ENCODE data around the gene RAB26. TPM values are rescaled to one million over a fixed set of nuclear protein-coding genes. Genes with fewer than 3 reads are reported as not detected.

The RAB26 gene
- polyA plus RNA-seq, 3 donors from 2014 or later: 0.34 to 1.4 TPM; not detected in 1

DNA sequence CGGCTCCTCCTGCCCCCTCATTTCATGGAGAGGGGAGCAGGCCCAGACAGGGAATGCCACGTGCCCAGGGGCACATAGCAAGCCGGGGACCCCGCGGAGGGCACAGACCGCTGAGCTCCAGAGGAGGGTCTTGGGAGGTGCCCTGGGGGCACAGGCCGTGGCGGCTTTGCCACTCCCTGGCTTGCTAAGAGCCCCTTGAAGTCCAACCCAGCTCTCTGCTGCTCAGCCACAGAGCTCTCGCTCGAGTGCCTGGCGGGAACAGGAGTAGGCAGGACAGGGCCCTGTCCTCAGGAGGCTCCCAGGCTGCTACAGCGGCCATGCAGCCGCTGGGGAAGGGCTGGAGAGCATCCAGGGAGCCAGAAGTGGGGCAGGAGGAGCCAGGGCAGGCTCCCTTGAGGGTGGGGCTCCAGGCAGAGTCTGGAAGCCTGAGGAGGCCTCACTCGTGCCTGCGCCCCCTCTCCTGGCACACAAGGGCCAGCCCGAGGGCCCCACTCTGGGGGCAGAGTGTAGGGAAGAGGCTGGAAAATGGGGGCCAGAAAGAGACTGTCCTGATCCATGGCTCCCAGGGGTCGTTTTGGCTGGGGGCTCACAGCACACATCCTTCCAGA lies 4.4 kb upstream of the RAB26 start:
- H3K9me3 Mint-ChIP-seq: no peaks in the 10 kb centered on the region
- peaks cover 0 to 5% (median 3%) of the 10 kb centered on the region in 3 donors for H3K27me3 Mint-ChIP-seq (ENCODE audit: low read depth in 3 of 3)
- no peak for DNase-seq

GRCh38 chr16:2145843-2146242 lies 2.6 kb upstream of the RAB26 start:
- H3K36me3 Mint-ChIP-seq: no peaks in the 10 kb centered on the region
- peaks cover under 1 to 6% of the 10 kb centered on the region in 2 donors for H3K4me1 Mint-ChIP-seq
- no peaks in the 10 kb centered on the region for H3K9me3 Mint-ChIP-seq
- DNase-seq: no peak
- no peak overlapping the region for H3K27ac Mint-ChIP-seq
- H3K4me3 Mint-ChIP-seq: no peak overlapping the region
- H3K27me3 Mint-ChIP-seq (ENCODE audit: low read depth in 3 of 3): no peaks in the 10 kb centered on the region

More for the DNA sequence above, 4.4 kb upstream of the RAB26 start:
- Mint-ChIP-seq H3K4me3 (no peak overlapping the region), H3K4me1 (peaks cover 4 to 10% of the 10 kb centered on the region in 2 donors), H3K36me3 (no peaks in the 10 kb centered on the region), H3K27ac (no peak overlapping the region)

GRCh38 chr16:2147378-2147777 lies 1.0 kb upstream of the RAB26 start:
- H3K36me3 Mint-ChIP-seq: no peaks in the 10 kb centered on the region
- H3K27me3 Mint-ChIP-seq (ENCODE audit: low read depth in 3 of 3): peaks cover 0 to 2% (median 0%) of the 10 kb centered on the region in 3 donors
- peak overlapping the region in 4 of 5 donors; percentile 33 to 54 (median 40) for H3K4me3 Mint-ChIP-seq
- H3K27ac Mint-ChIP-seq: no peak overlapping the region
- H3K9me3 Mint-ChIP-seq: no peaks in the 10 kb centered on the region
- no peak for DNase-seq
- H3K4me1 Mint-ChIP-seq: peaks cover 0 to 6% of the 10 kb centered on the region in 2 donors

DNA sequence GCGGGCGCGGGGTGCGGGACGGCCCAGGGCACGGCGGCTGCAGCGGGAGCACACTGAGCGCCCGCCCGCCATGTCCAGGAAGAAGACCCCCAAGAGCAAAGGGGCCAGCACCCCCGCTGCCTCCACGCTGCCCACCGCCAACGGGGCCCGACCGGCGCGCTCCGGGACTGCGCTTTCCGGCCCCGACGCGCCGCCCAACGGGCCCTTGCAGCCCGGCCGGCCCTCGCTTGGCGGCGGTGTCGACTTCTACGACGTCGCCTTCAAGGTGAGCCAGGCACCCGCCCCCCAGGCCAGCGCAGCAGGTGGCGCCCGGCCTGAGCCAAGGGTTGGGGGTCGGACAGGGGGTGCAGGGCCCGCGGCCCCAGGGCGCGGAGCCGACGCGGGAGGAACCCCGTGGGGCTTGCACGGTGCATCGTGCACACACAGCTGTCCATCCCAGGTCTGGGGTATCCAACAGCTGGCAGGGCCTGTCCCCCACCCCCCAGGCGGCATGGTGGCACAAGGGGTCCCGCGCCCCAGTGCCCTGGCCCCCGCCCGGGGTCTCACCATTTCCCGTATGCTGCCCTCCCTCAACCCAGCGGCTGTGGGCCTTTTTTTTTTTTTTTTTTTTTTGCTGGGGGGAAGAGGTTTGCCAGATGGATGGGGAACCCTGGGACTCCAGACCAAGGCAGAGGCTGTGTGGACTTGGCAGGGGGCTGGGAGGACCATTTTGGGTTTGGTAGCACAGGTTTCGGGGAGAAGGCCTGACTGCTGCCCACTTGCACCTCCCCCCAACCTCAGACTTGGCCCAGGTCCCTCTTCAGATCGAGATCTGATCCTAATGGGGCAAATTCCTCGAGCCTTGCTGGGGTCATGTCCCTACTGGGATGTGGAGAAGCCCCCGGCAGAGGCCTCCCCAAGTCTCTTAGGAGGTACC lies 547 bp downstream of the RAB26 start:
- Mint-ChIP-seq H3K4me3 (peak overlapping the region in 4 of 5 donors; percentile 54 to 68 (median 60)), H3K27me3 (ENCODE audit: low read depth in 3 of 3) (peaks cover 0 to 2% (median 0%) of the 10 kb centered on the region in 3 donors), H3K4me1 (peaks cover 10 to 16% of the 10 kb centered on the region in 2 donors), H3K36me3 (no peaks in the 10 kb centered on the region), H3K9me3 (no peaks in the 10 kb centered on the region), H3K27ac (no peak overlapping the region)
- DNase-seq: peak in 1 of 3 donors; percentile 15

GRCh38 chr16:2149630-2150417 lies 1.4 kb downstream of the RAB26 start:
- H3K27me3 Mint-ChIP-seq (ENCODE audit: low read depth in 3 of 3): peaks cover 0 to 4% (median 4%) of the 10 kb centered on the region in 3 donors
- peaks cover 19 to 25% of the 10 kb centered on the region in 2 donors for H3K4me1 Mint-ChIP-seq
- H3K9me3 Mint-ChIP-seq: no peaks in the 10 kb centered on the region
- no peak for DNase-seq
- peak overlapping the region in 2 of 5 donors; percentile 21 to 65 for H3K4me3 Mint-ChIP-seq
- H3K27ac Mint-ChIP-seq: no peak overlapping the region
- H3K36me3 Mint-ChIP-seq: no peaks in the 10 kb centered on the region

GRCh38 chr16:2150418-2151187 lies 2.2 kb downstream of the RAB26 start:
- no peak for DNase-seq
- H3K4me1 Mint-ChIP-seq: peaks cover 26 to 32% of the 10 kb centered on the region in 2 donors
- H3K4me3 Mint-ChIP-seq: no peak overlapping the region
- H3K36me3 Mint-ChIP-seq: no peaks in the 10 kb centered on the region
- H3K9me3 Mint-ChIP-seq: no peaks in the 10 kb centered on the region
- H3K27me3 Mint-ChIP-seq (ENCODE audit: low read depth in 3 of 3): peaks cover 5 to 9% (median 9%) of the 10 kb centered on the region in 3 donors
- H3K27ac Mint-ChIP-seq: no peak overlapping the region

DNA sequence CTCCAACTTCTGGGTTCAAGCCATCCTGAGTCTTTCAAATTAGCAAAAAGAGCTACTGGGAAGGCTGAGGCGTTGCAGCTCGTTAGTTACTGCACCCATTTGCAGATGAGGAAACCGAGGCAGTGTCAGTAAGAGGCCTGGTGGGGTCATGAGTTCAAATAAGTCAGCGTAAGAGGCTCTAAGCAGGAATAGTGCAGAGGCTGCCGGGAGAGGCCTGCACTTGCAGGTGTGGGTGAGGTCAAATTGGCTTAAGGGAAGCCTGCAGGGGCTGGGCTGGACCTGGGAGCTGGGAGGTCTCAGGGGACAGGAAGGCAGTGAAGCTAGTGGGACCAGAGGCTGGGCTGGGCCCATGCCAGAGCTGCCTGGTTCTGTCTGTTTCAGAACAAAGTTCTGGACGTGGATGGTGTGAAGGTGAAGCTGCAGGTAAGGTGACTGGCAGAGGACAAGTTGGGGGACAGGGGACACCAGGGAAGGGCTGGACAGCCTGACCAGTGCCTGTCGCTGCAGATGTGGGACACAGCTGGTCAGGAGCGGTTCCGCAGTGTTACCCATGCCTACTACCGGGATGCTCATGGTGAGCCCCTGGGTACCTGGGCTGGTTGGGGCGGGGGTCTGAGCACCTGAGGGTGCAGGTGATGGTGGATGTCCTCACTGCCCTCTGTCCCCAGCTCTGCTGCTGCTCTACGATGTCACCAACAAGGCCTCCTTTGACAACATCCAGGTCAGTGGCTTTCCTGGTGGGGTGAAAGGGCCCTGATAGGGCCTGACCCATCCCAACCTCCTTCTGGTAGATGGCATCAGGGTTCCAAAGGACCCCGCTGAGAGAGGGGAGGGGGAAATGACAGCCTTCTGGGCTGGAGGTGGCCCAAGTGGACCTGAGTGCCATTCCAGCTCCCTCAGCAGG lies 3.0 kb downstream of the RAB26 start:
- Mint-ChIP-seq H3K36me3 (no peaks in the 10 kb centered on the region), H3K4me3 (peak overlapping the region in 3 of 5 donors; percentile 18 to 50 (median 24)), H3K27me3 (ENCODE audit: low read depth in 3 of 3) (peaks cover 5 to 12% (median 9%) of the 10 kb centered on the region in 3 donors), H3K27ac (no peak overlapping the region), H3K9me3 (no peaks in the 10 kb centered on the region), H3K4me1 (peaks cover 32 to 37% of the 10 kb centered on the region in 2 donors)
- DNase-seq: no peak

DNA sequence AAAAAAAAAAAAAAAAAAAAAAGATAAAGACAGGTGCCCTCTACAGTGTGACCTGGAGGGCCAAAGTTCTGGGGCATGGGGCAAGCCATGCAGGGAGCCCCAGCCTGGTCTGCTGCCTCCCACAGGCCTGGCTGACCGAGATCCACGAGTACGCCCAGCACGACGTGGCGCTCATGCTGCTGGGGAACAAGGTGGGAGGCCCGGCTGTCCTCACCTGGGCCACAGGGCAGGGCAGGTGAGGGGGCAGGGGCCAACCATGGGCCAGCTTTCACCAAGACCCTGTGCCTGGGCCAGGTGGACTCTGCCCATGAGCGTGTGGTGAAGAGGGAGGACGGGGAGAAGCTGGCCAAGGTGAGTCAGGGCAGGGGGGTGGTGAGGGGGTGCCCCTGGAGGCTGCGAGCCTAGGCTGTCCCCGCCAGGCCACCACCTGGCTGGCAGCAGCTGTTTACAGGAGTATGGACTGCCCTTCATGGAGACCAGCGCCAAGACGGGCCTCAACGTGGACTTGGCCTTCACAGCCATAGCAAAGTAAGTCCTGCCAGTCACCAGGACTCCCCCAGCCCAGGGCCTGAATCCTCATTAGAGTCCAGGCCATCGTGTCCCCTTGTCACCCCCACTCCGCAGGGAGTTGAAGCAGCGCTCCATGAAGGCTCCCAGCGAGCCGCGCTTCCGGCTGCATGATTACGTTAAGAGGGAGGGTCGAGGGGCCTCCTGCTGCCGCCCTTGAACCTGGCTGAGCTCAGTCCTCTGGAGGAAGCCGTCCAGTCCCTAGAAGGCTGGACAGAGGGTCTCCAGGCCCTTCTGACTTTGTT lies 4.5 kb downstream of the RAB26 start:
- peak overlapping the region; percentile 74 to 89 (median 81) for H3K4me3 Mint-ChIP-seq
- peak overlapping the region in 2 of 6 donors; percentile 7 to 72 for H3K27ac Mint-ChIP-seq
- H3K27me3 Mint-ChIP-seq (ENCODE audit: low read depth in 3 of 3): peaks cover 5 to 12% (median 9%) of the 10 kb centered on the region in 3 donors
- no peak for DNase-seq
- no peaks in the 10 kb centered on the region for H3K9me3 Mint-ChIP-seq
- H3K36me3 Mint-ChIP-seq: no peaks in the 10 kb centered on the region
- H3K4me1 Mint-ChIP-seq: peaks cover 43 to 46% of the 10 kb centered on the region in 2 donors

GRCh38 chr16:2154533-2155090 lies 6.2 kb downstream of the RAB26 start:
- Mint-ChIP-seq H3K4me3 (peak overlapping the region; percentile 79 to 89 (median 87)), H3K9me3 (no peaks in the 10 kb centered on the region), H3K36me3 (no peaks in the 10 kb centered on the region), H3K27me3 (ENCODE audit: low read depth in 3 of 3) (peaks cover 7 to 12% (median 9%) of the 10 kb centered on the region in 3 donors), H3K27ac (peak overlapping the region; percentile 66 to 91 (median 85)), H3K4me1 (peaks cover 49 to 50% of the 10 kb centered on the region in 2 donors)
- DNase-seq: no peak

DNA sequence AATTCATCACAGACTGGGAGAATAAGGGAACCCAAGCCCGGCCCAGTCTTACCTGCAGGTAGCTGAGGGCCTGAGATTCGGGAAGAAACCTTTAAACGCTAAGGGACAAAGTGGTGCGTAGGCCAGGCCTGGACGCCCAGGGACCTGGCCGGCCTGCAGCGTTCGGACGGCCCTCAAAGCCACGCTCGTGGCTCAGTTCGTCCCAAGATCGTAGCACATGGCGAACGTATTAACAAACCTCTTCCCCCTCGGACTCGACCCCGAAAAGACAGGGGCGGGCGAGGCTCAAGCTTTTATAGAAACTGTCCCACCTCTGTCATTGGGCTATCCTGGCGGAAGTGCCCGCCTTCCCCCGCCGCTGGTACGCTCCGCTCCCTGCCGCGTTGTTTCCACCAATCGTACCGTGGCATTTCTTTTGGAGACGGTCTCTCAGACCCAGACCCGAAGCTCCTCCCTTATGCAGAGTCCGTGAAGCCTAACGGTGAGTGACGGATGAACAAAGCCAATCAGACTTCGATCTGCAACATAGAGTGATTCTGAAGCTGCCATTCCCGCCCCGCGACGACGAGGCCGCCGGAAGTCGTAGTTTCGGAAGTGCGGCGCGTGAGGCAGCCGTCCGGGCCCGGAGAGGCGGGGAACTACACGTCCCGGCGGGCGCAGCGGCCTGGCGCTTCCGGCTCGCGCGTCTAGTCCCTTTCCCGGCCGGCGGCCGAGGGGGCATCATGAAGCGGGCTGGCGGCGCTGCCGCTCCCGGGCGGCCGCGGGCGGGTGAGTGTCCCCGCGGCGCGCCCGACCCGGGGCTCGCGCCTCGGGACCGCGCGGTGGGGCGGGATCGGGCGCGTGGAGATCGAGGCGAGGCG lies 6.9 kb downstream of the RAB26 start, which contains the start of gene TRAF7:
Gene TRAF7, plus strand, starts transcription at position 692 of the 860 bp plus-strand sequence. CDS start 8,139 bp downstream, outside the sequence.
- peaks cover 46 to 49% of the 10 kb centered on the region in 2 donors for H3K4me1 Mint-ChIP-seq
- no peaks in the 10 kb centered on the region for H3K36me3 Mint-ChIP-seq
- DNase-seq: peak; percentile 98 to 99 (median 99)
- H3K9me3 Mint-ChIP-seq: no peaks in the 10 kb centered on the region
- H3K27ac Mint-ChIP-seq: peak within 1 kb of the TSS; percentile 66 to 93 (median 88)
- H3K27me3 Mint-ChIP-seq (ENCODE audit: low read depth in 3 of 3): peaks cover 7 to 12% (median 9%) of the 10 kb centered on the region in 3 donors
- peak within 1 kb of the TSS; percentile 88 to 97 (median 92) for H3K4me3 Mint-ChIP-seq

Measured in immature natural killer cell (primary cell).